ENCODE results near the gene HSD11B2. TPM values are rescaled to one million over a fixed set of nuclear protein-coding genes. Genes with fewer than 3 reads are reported as not detected.

The HSD11B2 gene
- total RNA-seq: 1 to 10 TPM; 4.9 to 7.7 TPM
- 11.5 TPM for polyA plus RNA-seq (ENCODE audit: insufficient read depth, low read depth, low replicate concordance)
- long read RNA-seq, donor 1, transcript HSD11B2-201 (5 exons, 1,900 nt): major isoform, 9 of 15 reads
- long read RNA-seq, donor 1, partial matches to known transcripts: 6 of 15 reads
- long read RNA-seq, donor 1, other reads (novel, unspliced or antisense): 0 of 15 reads
- long read RNA-seq, donor 2, transcript HSD11B2-201 (5 exons, 1,900 nt): major isoform, 9 of 25 reads
- long read RNA-seq, donor 2, partial matches to known transcripts: 16 of 25 reads
- long read RNA-seq, donor 2, other reads (novel, unspliced or antisense): 0 of 25 reads

- peak within 1 kb of the TSS in 1 of 2 donors; percentile 56 for H3K27ac ChIP-seq
- no peaks in the 10 kb centered on the region for H3K36me3 ChIP-seq (ENCODE audit: low read depth, missing control alignments)
- TF ChIP-seq POLR2A (IDR thresholded peaks at IDR 0.05) (no peak), CTCF (IDR thresholded peaks at IDR 0.05) (peak in 1 of 3 experiments; percentile 4)
- WGBS, 2 donors: 2 to 9% methylated on average over 4 to 51 of the region's 87 CpGs
- no peaks in the 10 kb centered on the region for H3K27me3 ChIP-seq
- no peaks in the 10 kb centered on the region for H3K9me3 ChIP-seq
- peaks cover 27% of the 10 kb centered on the region for H3K4me1 ChIP-seq
- peak; percentile 67 for DNase-seq
- intact Hi-C loops (cut with DNase I; ENCODE audit: low total_unique reads): no loop called here
- peak within 1 kb of the TSS; percentile 47 to 58 for H3K4me3 ChIP-seq
Measured at GRCh38 chr16:67430977-67431774, at the start of gene HSD11B2. HSD11B2 (plus strand) TSS chr16:67431121; CDS start chr16:67431249, 128 bp downstream.

- no peak for DNase-seq
- intact Hi-C loops (cut with DNase I; ENCODE audit: low total_unique reads): no loop called here
- Histone ChIP-seq H3K4me1 (no peaks in the 10 kb centered on the region), H3K9me3 (no peaks in the 10 kb centered on the region), H3K27me3 (no peaks in the 10 kb centered on the region), H3K4me3 (no peak overlapping the region), H3K27ac (no peak overlapping the region), H3K36me3 (ENCODE audit: low read depth, missing control alignments) (no peaks in the 10 kb centered on the region)
- WGBS, 2 donors: 95% methylated on average over 3 of the region's 3 CpGs
- TF ChIP-seq POLR2A (IDR thresholded peaks at IDR 0.05) (no peak), CTCF (IDR thresholded peaks at IDR 0.05) (no peak)
Measured at GRCh38 chr16:67383284-67383683, 47.6 kb upstream of the HSD11B2 start.

- no peak for DNase-seq
- Histone ChIP-seq H3K36me3 (ENCODE audit: low read depth, missing control alignments) (no peaks in the 10 kb centered on the region), H3K27ac (no peak overlapping the region), H3K4me3 (no peak overlapping the region), H3K9me3 (no peaks in the 10 kb centered on the region), H3K27me3 (no peaks in the 10 kb centered on the region), H3K4me1 (no peaks in the 10 kb centered on the region)
- intact Hi-C loops (cut with DNase I; ENCODE audit: low total_unique reads): no loop called here
- 87 to 88% methylated on average over 8 of the region's 8 CpGs for WGBS, 2 donors
- no peak for TF ChIP-seq POLR2A (IDR thresholded peaks at IDR 0.05)
- no peak for TF ChIP-seq CTCF (IDR thresholded peaks at IDR 0.05)
Measured at GRCh38 chr16:67384778-67385510, 46.0 kb upstream of the HSD11B2 start.

GRCh38 chr16:67386861-67387455 is 44.0 kb upstream of the HSD11B2 start:
- no peaks in the 10 kb centered on the region for H3K4me1 ChIP-seq
- TF ChIP-seq POLR2A (IDR thresholded peaks at IDR 0.05) (no peak), CTCF (IDR thresholded peaks at IDR 0.05) (no peak)
- no peaks in the 10 kb centered on the region for H3K36me3 ChIP-seq (ENCODE audit: low read depth, missing control alignments)
- H3K27ac ChIP-seq: no peak overlapping the region
- H3K4me3 ChIP-seq: no peak overlapping the region
- intact Hi-C loops (cut with DNase I; ENCODE audit: low total_unique reads): no loop called here
- 92 to 96% methylated on average over 5 of the region's 5 CpGs for WGBS, 2 donors
- H3K9me3 ChIP-seq: no peaks in the 10 kb centered on the region
- H3K27me3 ChIP-seq: no peaks in the 10 kb centered on the region
- no peak for DNase-seq
